Measurements from ENCODE around the gene JPH4. TPM values are rescaled to one million over a fixed set of nuclear protein-coding genes. Genes with fewer than 3 reads are reported as not detected.
"Not testable (repeated sequence)": the region's sequence is repeated elsewhere in the genome, so short reads cannot be mapped to it uniquely, and the experiment has no call there.

JPH4 gene
- total RNA-seq, 1 experiment from 2014 or later = not detected

DNA sequence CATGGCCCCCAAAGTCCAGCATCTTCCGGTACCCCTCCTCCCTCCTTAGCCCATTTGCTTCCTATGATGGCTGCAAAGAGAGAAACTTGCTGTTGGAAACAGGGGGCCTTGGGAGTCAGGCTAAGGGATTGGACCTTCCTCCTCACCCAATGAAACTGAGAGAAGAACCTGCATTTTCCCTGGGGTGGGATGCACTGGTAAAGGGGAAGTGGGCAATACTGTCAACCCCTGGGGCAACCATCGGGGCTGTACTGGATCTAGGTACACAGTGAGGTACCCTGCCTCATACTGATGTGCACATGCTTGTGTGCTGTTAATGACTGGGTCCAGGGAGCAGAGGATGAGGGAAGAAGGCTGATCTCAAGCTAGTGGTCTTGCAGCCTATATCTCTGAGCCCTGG lies 11.0 kb upstream of the JPH4 start:
- TF ChIP-seq, protein P1, sequence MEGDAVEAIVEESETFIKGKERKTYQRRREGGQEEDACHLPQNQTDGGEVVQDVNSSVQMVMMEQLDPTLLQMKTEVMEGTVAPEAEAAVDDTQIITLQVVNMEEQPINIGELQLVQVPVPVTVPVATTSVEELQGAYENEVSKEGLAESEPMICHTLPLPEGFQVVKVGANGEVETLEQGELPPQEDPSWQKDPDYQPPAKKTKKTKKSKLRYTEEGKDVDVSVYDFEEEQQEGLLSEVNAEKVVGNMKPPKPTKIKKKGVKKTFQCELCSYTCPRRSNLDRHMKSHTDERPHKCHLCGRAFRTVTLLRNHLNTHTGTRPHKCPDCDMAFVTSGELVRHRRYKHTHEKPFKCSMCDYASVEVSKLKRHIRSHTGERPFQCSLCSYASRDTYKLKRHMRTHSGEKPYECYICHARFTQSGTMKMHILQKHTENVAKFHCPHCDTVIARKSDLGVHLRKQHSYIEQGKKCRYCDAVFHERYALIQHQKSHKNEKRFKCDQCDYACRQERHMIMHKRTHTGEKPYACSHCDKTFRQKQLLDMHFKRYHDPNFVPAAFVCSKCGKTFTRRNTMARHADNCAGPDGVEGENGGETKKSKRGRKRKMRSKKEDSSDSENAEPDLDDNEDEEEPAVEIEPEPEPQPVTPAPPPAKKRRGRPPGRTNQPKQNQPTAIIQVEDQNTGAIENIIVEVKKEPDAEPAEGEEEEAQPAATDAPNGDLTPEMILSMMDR (conservative IDR thresholded peaks at IDR 0.05; ENCODE audit: low read depth, low read length) = no peak
- TF ChIP-seq EZH2 (IDR thresholded peaks at IDR 0.05; ENCODE audit: borderline replicate concordance, low read depth, low read length, poor library complexity, severe bottlenecking) = no peak
- Histone ChIP-seq H3K27ac (ENCODE audit: low read depth, low read length, poor library complexity, severe bottlenecking) (no peak overlapping the region), H3K4me1 (ENCODE audit: insufficient read depth, low read length, poor library complexity, severe bottlenecking) (peaks cover 7% of the 10 kb centered on the region), H3K9me3 (ENCODE audit: low read depth, low read length, poor library complexity, severe bottlenecking) (no peaks in the 10 kb centered on the region), H3K4me3 (ENCODE audit: low read depth, low read length, poor library complexity, severe bottlenecking) (no peak overlapping the region), H3K36me3 (ENCODE audit: insufficient read depth, low read length, poor library complexity, severe bottlenecking) (no peaks in the 10 kb centered on the region), H3K27me3 (replicated peaks; ENCODE audit: insufficient read depth, low read depth, low read length, poor library complexity) (no peaks in the 10 kb centered on the region)
- ChIA-PET CTCF (interaction anchor here (0.5 to 1.3 kb wide), 6 partner anchors 42 to 341 kb away, joined by 3 to 9 read pairs (median 4); no protein-coding TSS in a partner anchor), POLR2A (ENCODE audit: low non-redundant PET) (no interaction called here)
- intact Hi-C loops (cut with micrococcal nuclease; ENCODE audit: unreplicated experiment) = loop anchor here (2.0 kb wide), 1 partner anchor 321 kb away; no protein-coding TSS in a partner anchor
- no TSS peak for BruUV-seq (replicated peaks)
- no peak for DNase-seq (ENCODE audit: low spot score)

DNA sequence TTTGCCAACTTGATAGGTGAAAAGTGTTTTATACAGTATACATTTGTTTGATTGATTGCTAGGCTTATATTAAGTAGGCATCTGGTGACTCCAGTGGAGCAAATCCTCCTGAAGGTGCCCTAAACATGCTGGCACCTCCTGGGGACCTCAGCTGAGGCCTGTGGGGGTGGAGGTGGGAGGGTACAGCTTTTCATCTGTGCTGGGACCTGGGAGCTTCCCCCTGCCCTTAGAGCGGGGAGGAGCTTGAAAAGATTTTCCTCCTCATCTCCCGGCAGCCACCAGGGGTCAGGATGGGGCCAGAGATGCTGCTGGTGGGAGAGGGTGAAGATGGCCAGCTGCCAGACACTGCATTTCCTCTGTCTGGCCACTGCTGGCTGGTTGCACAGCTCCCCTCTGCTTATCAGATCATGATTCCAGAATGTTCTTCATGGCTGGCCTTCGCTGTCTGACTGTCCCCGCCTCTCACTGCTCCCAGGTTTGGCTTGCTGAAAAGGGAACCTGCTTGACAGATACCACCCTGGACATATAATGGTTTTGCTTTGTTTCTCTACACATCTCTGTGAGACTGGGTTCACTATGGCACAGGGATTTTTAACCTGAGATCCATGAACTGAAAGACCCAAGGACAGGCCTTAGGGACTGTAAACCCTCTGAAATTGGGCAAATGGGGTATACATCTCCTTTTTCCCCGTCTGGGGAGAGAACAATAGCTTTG lies 10.5 kb upstream of the JPH4 start:
- ChIA-PET CTCF (interaction anchor here (0.5 to 1.3 kb wide), 8 partner anchors 10 to 341 kb away, joined by 3 to 9 read pairs (median 4); partner anchors contain the start of gene JPH4), POLR2A (ENCODE audit: low non-redundant PET) (no interaction called here)
- Histone ChIP-seq H3K36me3 (ENCODE audit: insufficient read depth, low read length, poor library complexity, severe bottlenecking) (no peaks in the 10 kb centered on the region), H3K4me3 (ENCODE audit: low read depth, low read length, poor library complexity, severe bottlenecking) (no peak overlapping the region), H3K4me1 (ENCODE audit: insufficient read depth, low read length, poor library complexity, severe bottlenecking) (peaks cover 7% of the 10 kb centered on the region), H3K27ac (ENCODE audit: low read depth, low read length, poor library complexity, severe bottlenecking) (no peak overlapping the region), H3K9me3 (ENCODE audit: low read depth, low read length, poor library complexity, severe bottlenecking) (no peaks in the 10 kb centered on the region), H3K27me3 (replicated peaks; ENCODE audit: insufficient read depth, low read depth, low read length, poor library complexity) (no peaks in the 10 kb centered on the region)
- intact Hi-C loops (cut with micrococcal nuclease; ENCODE audit: unreplicated experiment) = loop anchor here (2.0 kb wide), 1 partner anchor 322 kb away; no protein-coding TSS in a partner anchor
- DNase-seq (ENCODE audit: low spot score) = peak; percentile 89
- TF ChIP-seq, protein P1 (conservative IDR thresholded peaks at IDR 0.05; ENCODE audit: low read depth, low read length) = peak; percentile 79
- TF ChIP-seq EZH2 (IDR thresholded peaks at IDR 0.05; ENCODE audit: borderline replicate concordance, low read depth, low read length, poor library complexity, severe bottlenecking) = no peak
- BruUV-seq (replicated peaks) = no TSS peak

DNA sequence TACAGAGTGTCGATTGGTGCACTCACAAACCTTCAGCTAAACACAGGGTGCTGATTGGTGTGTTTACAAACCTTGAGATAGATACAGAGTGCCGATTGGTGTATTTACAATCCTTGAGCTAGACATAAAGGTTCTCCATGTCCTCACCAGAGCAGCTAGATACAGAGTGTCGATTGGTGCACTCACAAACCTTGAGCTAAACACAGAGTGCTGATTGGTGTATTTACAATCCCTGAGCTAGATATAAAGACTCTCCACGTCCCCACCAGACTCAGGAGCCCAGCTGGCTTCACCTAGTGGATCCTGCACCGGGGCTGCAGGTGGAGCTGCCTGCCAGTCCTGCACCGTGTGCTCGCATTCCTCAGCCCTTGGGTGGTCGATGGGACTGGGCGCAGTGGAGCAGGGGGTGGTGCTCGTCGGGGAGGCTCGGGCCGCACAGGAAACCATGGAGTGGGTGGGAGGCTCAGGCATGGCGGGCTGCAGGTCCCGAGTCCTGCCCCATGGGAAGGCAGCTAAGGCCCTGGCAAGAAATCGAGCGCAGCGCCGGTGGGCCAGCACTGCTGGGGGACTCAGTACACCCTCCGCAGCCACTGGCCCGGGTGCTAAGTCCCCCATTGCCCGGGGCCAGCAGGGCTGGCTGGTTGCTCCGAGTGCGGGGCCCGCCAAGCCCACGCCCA lies 6.1 kb upstream of the JPH4 start:
- H3K9me3 ChIP-seq (ENCODE audit: low read depth, low read length, poor library complexity, severe bottlenecking); POLR2A ChIA-PET (ENCODE audit: low non-redundant PET); H3K36me3 ChIP-seq (ENCODE audit: insufficient read depth, low read length, poor library complexity, severe bottlenecking); H3K27me3 ChIP-seq (replicated peaks; ENCODE audit: insufficient read depth, low read depth, low read length, poor library complexity); H3K4me1 ChIP-seq (ENCODE audit: insufficient read depth, low read length, poor library complexity, severe bottlenecking); DNase-seq (ENCODE audit: low spot score); H3K4me3 ChIP-seq (ENCODE audit: low read depth, low read length, poor library complexity, severe bottlenecking); intact Hi-C loops (cut with micrococcal nuclease; ENCODE audit: unreplicated experiment); BruUV-seq (replicated peaks); CTCF ChIA-PET; H3K27ac ChIP-seq (ENCODE audit: low read depth, low read length, poor library complexity, severe bottlenecking): not testable (repeated sequence)

DNA sequence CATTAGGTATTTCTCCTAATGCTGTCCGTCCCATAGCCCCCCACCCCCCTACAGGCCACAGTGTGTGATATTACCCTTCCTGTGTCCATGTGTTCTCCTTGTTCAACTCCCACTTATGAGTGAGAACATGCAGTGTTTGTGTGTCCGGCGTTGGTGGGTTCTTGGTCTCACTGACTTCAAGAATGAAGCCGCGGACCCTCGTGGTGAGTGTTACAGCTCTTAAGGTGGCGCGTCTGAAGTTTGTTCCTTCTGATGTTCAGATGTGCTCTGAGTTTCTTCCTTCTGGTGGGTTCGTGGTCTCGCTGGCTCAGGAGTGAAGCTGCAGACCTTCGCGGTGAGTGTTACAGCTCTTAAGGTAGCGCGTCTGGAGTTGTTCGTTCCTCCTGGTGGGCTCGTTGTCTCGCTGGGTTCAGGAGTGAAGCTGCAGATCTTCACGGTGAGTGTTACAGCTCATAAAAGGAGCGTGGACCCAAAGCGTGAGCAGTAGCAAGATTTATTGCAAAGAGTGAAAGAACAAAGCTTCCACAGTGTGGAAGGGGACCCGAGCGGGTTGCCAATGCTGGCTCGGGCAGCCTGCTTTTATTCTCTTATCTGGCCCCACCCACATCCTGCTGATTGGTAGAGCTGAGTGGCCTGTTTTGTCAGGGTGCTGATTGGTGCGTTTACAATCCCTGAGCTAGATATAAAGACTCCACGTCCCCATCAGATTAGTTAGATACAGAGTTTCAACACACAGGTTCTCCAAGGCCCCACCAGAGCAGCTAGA lies 5.4 kb upstream of the JPH4 start:
- BruUV-seq (replicated peaks); H3K27me3 ChIP-seq (replicated peaks; ENCODE audit: insufficient read depth, low read depth, low read length, poor library complexity); H3K27ac ChIP-seq (ENCODE audit: low read depth, low read length, poor library complexity, severe bottlenecking); CTCF ChIA-PET; DNase-seq (ENCODE audit: low spot score); intact Hi-C loops (cut with micrococcal nuclease; ENCODE audit: unreplicated experiment); POLR2A ChIA-PET (ENCODE audit: low non-redundant PET); H3K4me1 ChIP-seq (ENCODE audit: insufficient read depth, low read length, poor library complexity, severe bottlenecking); H3K36me3 ChIP-seq (ENCODE audit: insufficient read depth, low read length, poor library complexity, severe bottlenecking); H3K4me3 ChIP-seq (ENCODE audit: low read depth, low read length, poor library complexity, severe bottlenecking); H3K9me3 ChIP-seq (ENCODE audit: low read depth, low read length, poor library complexity, severe bottlenecking): not testable (repeated sequence)

Data from A673 (cell line).